ENCODE results near the gene CTAGE1.

DNA sequence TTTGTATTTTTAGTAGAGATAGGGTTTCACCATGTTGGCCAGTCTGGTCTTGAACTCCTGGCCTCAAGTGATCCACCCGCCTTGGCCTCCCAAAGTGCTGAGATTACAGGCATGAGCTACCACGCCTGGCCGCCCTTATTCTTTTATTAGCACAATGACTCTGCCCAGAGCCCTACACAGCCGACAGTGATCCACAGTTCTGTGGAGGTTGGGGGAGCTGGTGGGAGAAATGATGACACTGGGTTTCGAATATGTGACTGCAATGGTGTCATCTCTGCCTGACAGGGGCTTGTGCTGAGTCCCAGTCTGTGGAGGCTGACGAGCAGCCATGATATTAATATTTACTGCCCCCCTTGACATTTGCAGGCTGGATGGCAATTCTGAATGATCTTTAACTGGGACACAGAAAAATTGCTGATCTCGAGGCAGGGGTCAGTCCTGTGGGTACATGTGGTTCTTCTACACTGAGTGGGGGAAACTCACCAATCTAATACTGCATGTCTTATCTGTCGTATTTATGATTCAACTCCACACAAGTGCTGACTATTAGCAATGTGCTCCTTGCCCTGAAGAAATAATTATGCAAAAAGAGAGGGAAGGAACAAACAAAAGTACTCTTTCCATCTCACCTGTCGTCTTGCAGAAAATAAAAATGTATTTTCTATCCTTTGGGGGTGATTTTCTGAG is 6.3 kb upstream of the CTAGE1 start:
- TF ChIP-seq, protein P1, sequence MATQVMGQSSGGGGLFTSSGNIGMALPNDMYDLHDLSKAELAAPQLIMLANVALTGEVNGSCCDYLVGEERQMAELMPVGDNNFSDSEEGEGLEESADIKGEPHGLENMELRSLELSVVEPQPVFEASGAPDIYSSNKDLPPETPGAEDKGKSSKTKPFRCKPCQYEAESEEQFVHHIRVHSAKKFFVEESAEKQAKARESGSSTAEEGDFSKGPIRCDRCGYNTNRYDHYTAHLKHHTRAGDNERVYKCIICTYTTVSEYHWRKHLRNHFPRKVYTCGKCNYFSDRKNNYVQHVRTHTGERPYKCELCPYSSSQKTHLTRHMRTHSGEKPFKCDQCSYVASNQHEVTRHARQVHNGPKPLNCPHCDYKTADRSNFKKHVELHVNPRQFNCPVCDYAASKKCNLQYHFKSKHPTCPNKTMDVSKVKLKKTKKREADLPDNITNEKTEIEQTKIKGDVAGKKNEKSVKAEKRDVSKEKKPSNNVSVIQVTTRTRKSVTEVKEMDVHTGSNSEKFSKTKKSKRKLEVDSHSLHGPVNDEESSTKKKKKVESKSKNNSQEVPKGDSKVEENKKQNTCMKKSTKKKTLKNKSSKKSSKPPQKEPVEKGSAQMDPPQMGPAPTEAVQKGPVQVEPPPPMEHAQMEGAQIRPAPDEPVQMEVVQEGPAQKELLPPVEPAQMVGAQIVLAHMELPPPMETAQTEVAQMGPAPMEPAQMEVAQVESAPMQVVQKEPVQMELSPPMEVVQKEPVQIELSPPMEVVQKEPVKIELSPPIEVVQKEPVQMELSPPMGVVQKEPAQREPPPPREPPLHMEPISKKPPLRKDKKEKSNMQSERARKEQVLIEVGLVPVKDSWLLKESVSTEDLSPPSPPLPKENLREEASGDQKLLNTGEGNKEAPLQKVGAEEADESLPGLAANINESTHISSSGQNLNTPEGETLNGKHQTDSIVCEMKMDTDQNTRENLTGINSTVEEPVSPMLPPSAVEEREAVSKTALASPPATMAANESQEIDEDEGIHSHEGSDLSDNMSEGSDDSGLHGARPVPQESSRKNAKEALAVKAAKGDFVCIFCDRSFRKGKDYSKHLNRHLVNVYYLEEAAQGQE (IDR thresholded peaks at IDR 0.05) = no peak
- TF ChIP-seq, protein P2, sequence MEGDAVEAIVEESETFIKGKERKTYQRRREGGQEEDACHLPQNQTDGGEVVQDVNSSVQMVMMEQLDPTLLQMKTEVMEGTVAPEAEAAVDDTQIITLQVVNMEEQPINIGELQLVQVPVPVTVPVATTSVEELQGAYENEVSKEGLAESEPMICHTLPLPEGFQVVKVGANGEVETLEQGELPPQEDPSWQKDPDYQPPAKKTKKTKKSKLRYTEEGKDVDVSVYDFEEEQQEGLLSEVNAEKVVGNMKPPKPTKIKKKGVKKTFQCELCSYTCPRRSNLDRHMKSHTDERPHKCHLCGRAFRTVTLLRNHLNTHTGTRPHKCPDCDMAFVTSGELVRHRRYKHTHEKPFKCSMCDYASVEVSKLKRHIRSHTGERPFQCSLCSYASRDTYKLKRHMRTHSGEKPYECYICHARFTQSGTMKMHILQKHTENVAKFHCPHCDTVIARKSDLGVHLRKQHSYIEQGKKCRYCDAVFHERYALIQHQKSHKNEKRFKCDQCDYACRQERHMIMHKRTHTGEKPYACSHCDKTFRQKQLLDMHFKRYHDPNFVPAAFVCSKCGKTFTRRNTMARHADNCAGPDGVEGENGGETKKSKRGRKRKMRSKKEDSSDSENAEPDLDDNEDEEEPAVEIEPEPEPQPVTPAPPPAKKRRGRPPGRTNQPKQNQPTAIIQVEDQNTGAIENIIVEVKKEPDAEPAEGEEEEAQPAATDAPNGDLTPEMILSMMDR (IDR thresholded peaks at IDR 0.05) = no peak
- TF ChIP-seq NR3C1 (IDR thresholded peaks at IDR 0.05) = no peak
- TF ChIP-seq ZC3H11A (IDR thresholded peaks at IDR 0.05) = no peak
- TF ChIP-seq JUN (IDR thresholded peaks at IDR 0.05) = no peak
- no peak for TF ChIP-seq MAFK (IDR thresholded peaks at IDR 0.05; ENCODE audit: partially characterized antibody)
- no peak for TF ChIP-seq FOSL2 (IDR thresholded peaks at IDR 0.05)
- TF ChIP-seq FOSL2 (CRISPR knock-in tag; IDR thresholded peaks at IDR 0.05) = no peak
- TF ChIP-seq RAD21 (conservative IDR thresholded peaks at IDR 0.05 in 1 of 2, IDR thresholded peaks at IDR 0.05 in 1 of 2) = no peak
- TF ChIP-seq HOXB5 (CRISPR knock-in tag; IDR thresholded peaks at IDR 0.05) = no peak
- TF ChIP-seq MAZ (IDR thresholded peaks at IDR 0.05; ENCODE audit: borderline replicate concordance, low read depth, low read length) = no peak
- no peak for TF ChIP-seq BHLHE40 (IDR thresholded peaks at IDR 0.05; ENCODE audit: low read depth, low read length)
- TF ChIP-seq POLR2A (IDR thresholded peaks at IDR 0.05; ENCODE audit: low read length) = no peak
- no peak for TF ChIP-seq MYC (IDR thresholded peaks at IDR 0.05; ENCODE audit: borderline replicate concordance, low read length)
